ENCODE data around the gene CALML4. TPM values are rescaled to one million over a fixed set of nuclear protein-coding genes. Genes with fewer than 3 reads are reported as not detected.

Gene CALML4
- total and polyA plus RNA-seq, 4 donors = 10.4 to 21.7 (median 14.4) TPM

DNA sequence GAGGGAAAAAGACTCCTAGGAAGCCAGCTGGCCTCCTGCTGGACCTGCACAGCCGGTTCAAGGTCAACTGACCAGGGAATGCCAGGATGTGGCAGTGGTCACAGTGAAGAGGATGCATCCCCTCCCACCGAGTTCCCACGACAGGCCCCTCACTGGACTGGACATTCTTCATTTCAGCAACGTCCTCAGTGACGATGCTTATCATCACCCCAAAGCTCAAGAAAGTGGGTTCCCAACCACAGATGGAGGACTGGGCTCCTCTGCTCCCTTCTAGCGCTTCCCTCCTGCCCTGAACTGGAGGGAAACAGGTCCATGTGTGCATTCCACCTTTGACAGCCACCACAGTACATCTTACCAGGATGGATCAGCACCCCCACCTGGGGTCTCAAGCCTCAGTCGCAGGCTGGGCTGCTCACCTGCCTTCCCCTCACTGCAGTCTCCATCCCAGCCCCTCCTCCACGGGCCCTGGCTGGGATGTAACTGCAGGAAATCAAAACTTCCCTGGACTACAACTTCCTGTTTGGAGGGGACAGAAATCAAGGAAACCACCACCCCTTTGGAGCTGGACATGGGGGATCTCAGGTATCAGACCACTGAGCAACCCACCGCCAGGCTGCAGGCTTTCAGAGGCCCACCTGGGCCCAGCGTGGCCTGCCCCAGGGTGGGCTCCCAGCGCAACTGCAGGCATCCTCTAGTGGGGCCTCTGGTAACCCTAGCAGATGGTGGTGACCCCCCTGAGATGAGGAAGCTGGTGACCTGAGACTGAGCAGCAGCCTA lies 7.3 kb downstream of the CALML4 start:
- H3K4me1 ChIP-seq (ENCODE audit: control insufficient read depth in 5 of 5, insufficient read depth in 5 of 5, low read length in 5 of 5) = peaks cover 0 to 14% (median 6%) of the 10 kb centered on the region in 5 donors
- H3K9ac ChIP-seq (ENCODE audit: insufficient read depth in 1 of 2, low read length in 2 of 2) = no peak overlapping the region
- H3K9me3 ChIP-seq (ENCODE audit: control insufficient read depth in 4 of 4, insufficient read depth in 3 of 4, low read length in 3 of 4) = no peaks in the 10 kb centered on the region
- H3K27ac ChIP-seq (ENCODE audit: low read depth in 1 of 2, low read length in 1 of 2) = no peak overlapping the region
- no peak overlapping the region for H3K4me3 ChIP-seq
- peaks cover 2 to 12% (median 4%) of the 10 kb centered on the region in 4 donors for H3K36me3 ChIP-seq (ENCODE audit: control insufficient read depth in 4 of 4, insufficient read depth in 4 of 4, low read length in 4 of 4)
- WGBS, 2 donors = 87 to 90% methylated on average over 11 of the region's 11 CpGs
- H3K27me3 ChIP-seq (ENCODE audit: control insufficient read depth in 3 of 3, insufficient read depth in 3 of 3, low read length in 2 of 3) = no peaks in the 10 kb centered on the region
- ATAC-seq (ENCODE audit: insufficient read depth, low FRiP score) (no peak), DNase-seq (no peak)
- TF ChIP-seq, protein P1, sequence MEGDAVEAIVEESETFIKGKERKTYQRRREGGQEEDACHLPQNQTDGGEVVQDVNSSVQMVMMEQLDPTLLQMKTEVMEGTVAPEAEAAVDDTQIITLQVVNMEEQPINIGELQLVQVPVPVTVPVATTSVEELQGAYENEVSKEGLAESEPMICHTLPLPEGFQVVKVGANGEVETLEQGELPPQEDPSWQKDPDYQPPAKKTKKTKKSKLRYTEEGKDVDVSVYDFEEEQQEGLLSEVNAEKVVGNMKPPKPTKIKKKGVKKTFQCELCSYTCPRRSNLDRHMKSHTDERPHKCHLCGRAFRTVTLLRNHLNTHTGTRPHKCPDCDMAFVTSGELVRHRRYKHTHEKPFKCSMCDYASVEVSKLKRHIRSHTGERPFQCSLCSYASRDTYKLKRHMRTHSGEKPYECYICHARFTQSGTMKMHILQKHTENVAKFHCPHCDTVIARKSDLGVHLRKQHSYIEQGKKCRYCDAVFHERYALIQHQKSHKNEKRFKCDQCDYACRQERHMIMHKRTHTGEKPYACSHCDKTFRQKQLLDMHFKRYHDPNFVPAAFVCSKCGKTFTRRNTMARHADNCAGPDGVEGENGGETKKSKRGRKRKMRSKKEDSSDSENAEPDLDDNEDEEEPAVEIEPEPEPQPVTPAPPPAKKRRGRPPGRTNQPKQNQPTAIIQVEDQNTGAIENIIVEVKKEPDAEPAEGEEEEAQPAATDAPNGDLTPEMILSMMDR (IDR thresholded peaks at IDR 0.05; ENCODE audit: control extremely low read depth, extremely low read depth) = no peak

DNA sequence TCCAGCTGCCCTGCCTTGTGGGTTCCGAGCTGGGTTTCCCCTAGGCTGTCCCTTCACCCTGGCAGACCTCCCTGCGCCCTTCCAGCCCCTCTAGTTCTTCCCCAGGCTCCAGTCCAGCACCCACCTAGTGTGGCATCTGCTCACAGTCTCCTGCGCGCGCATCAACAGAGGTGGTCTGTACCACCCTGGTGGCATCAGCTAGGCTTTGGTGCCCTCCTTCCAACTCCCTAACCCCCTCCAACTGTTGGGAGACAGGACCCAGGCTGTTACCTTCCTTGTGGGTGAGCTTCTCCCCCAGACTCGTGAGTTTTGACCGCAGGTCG lies 8.0 kb downstream of the CALML4 start:
- H3K36me3 ChIP-seq (ENCODE audit: control insufficient read depth in 4 of 4, insufficient read depth in 4 of 4, low read length in 4 of 4) = peaks cover 2 to 19% (median 6%) of the 10 kb centered on the region in 4 donors
- no peaks in the 10 kb centered on the region for H3K9me3 ChIP-seq (ENCODE audit: control insufficient read depth in 4 of 4, insufficient read depth in 3 of 4, low read length in 3 of 4)
- TF ChIP-seq, protein P1 (IDR thresholded peaks at IDR 0.05; ENCODE audit: control extremely low read depth, extremely low read depth) = no peak
- H3K4me1 ChIP-seq (ENCODE audit: control insufficient read depth in 5 of 5, insufficient read depth in 5 of 5, low read length in 5 of 5) = peaks cover 0 to 14% (median 6%) of the 10 kb centered on the region in 5 donors
- no peak for ATAC-seq (ENCODE audit: insufficient read depth, low FRiP score)
- no peak overlapping the region for H3K4me3 ChIP-seq
- no peaks in the 10 kb centered on the region for H3K27me3 ChIP-seq (ENCODE audit: control insufficient read depth in 3 of 3, insufficient read depth in 3 of 3, low read length in 2 of 3)
- DNase-seq = no peak
- H3K9ac ChIP-seq (ENCODE audit: insufficient read depth in 1 of 2, low read length in 2 of 2) = no peak overlapping the region
- no peak overlapping the region for H3K27ac ChIP-seq (ENCODE audit: low read depth in 1 of 2, low read length in 1 of 2)
- 95 to 96% methylated on average over 8 of the region's 8 CpGs for WGBS, 2 donors

DNA sequence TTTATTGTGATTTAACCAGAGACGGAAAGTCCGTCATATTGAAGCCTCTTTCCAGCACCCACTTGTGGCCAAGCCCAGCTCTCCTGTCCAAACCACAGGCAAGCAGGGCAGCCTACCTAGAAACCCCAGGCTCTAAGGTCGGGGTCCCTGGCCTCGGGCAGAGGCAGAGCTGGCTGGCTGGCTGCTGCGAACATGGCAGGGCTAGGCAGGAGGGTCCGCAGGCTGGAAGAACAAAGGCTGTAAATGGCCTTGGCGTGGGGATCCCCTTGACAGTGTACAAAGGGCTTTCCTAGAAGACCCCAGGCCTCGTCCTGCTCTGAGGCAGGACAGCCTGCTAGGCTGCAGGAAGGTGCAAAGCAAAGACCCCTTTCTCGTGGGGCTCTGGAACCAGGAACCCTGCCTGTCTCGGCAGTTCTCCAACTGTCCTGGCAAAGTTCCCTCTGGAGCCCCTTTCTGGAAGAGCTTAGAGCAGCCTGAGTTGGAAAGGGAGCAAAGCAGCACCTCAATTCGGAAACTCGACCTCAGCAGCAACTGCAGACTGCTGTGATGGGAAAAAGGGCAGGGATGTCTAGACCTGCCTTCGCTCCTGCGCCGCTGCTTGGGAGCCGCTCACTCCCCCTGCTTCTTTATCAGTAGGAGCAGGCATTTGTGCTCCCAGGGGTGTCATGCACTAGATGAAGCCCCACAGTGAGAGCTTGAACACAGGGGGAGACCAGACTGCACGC lies 8.5 kb downstream of the CALML4 start:
- TF ChIP-seq, protein P1 (IDR thresholded peaks at IDR 0.05; ENCODE audit: control extremely low read depth, extremely low read depth) = no peak
- DNase-seq = no peak
- Histone ChIP-seq H3K9ac (ENCODE audit: insufficient read depth in 1 of 2, low read length in 2 of 2) (no peak overlapping the region), H3K27me3 (ENCODE audit: control insufficient read depth in 3 of 3, insufficient read depth in 3 of 3, low read length in 2 of 3) (no peaks in the 10 kb centered on the region), H3K36me3 (ENCODE audit: control insufficient read depth in 4 of 4, insufficient read depth in 4 of 4, low read length in 4 of 4) (peaks cover 2 to 21% (median 6%) of the 10 kb centered on the region in 4 donors), H3K4me3 (no peak overlapping the region), H3K27ac (ENCODE audit: low read depth in 1 of 2, low read length in 1 of 2) (no peak overlapping the region), H3K4me1 (ENCODE audit: control insufficient read depth in 5 of 5, insufficient read depth in 5 of 5, low read length in 5 of 5) (peaks cover 0 to 14% (median 6%) of the 10 kb centered on the region in 5 donors), H3K9me3 (ENCODE audit: control insufficient read depth in 4 of 4, insufficient read depth in 3 of 4, low read length in 3 of 4) (no peaks in the 10 kb centered on the region)
- WGBS, 2 donors = 91% methylated on average over 17 of the region's 17 CpGs
- ATAC-seq (ENCODE audit: insufficient read depth, low FRiP score) = no peak

All from lung (tissue), 12 donors.